GM12878 (cell line): ENCODE data around the gene BRD2. TPM values are rescaled to one million over a fixed set of nuclear protein-coding genes. Genes with fewer than 3 reads are reported as not detected.

Experiments
- HDAC6 ChIP-seq: fragments of 200-600 bp; sonication (generic); IDR thresholded peaks from one replicate; pipeline ENCODE4 v1.8.0; 2017; ENCODE audit warnings: antibody characterized with exemption; ENCODE audit not compliant: unreplicated experiment
- IRF4 ChIP-seq: IDR thresholded peaks from 2 replicates; pipeline ENCODE4 v1.6.1; 2011; ENCODE audit warnings: low read depth, low read length
- MYB ChIP-seq: fragments of 150-350 bp; IDR thresholded peaks from 2 replicates; pipeline ENCODE4 v1.6.1; 2014; ENCODE audit warnings: mild to moderate bottlenecking, low read depth, low read length, borderline replicate concordance
- NFYA ChIP-seq: IDR thresholded peaks from 2 replicates; pipeline ENCODE4 v1.6.1; 2011; ENCODE audit warnings: low read depth, mild to moderate bottlenecking, low read length, improper control_type of control experiment, borderline replicate concordance
- PAX8 ChIP-seq: fragments of 450-650 bp; IDR thresholded peaks from 2 replicates; pipeline ENCODE4 v1.6.1; 2017; ENCODE audit warnings: mild to moderate bottlenecking, moderate library complexity
- POLR2A ChIP-seq: IDR thresholded peaks from 2 replicates; pipeline ENCODE4 v1.6.1; 2011; ENCODE audit warnings: low read depth, mild to moderate bottlenecking, low read length
- POLR2AphosphoS2 ChIP-seq: IDR thresholded peaks from 2 replicates; pipeline ENCODE4 v1.6.1; 2011; ENCODE audit warnings: low read depth, mild to moderate bottlenecking, low read length, improper control_type of control experiment, moderate library complexity
- SMAD5 ChIP-seq: IDR thresholded peaks from 2 replicates; pipeline ENCODE4 v1.6.1; 2016; ENCODE audit warnings: antibody characterized with exemption, low read depth
- polyA plus RNA-seq, 11 experiments: library from polyadenylated mRNA; depleted of rRNA in 4 of 11; unstranded in 6 of 11; stranded (reverse) in 5 of 11; fragments of >200 nt; fragmentation: Nextera tagmentation in 4 of 11; fragmentation: Illumina TruSeq in 1 of 11; extraction: Ambion mirVana in 4 of 11; extraction: Trizol in 1 of 11; gene quantifications; 1 replicate in 1 of 11; 2 replicates in 10 of 11; pipeline versions ENCODE4 v1.2.1 to v1.2.3, GENCODE V29; 2011 to 2016; ENCODE audit warnings: inconsistent platforms in 2 of 11, missing spikeins in 2 of 11, low read depth in 1 of 11
- total RNA-seq, 4 experiments: library from RNA; depleted of rRNA in 3 of 4; stranded (reverse); fragments of >200 nt in 3 of 4; fragmentation: Illumina TruSeq in 1 of 4; extraction: Trizol in 1 of 4; gene quantifications; 2 replicates each; pipeline versions ENCODE4 v1.2.1 to v1.2.3, GENCODE V29; 2013 to 2021
- TF ChIP-seq, protein P1 (sequence below): IDR thresholded peaks from 2 replicates; pipeline ENCODE4 v1.6.1; 2012; ENCODE audit warnings: low read depth, low read length, improper control_type of control experiment
- TF ChIP-seq, protein P2 (sequence below): IDR thresholded peaks from 2 replicates; pipeline ENCODE4 v1.6.1; 2011; ENCODE audit warnings: mild to moderate bottlenecking, low read depth, low read length, moderate library complexity; ENCODE audit not compliant: insufficient replicate concordance
- TF ChIP-seq, protein P3 (sequence below): IDR thresholded peaks from 2 replicates; pipeline ENCODE4 v1.6.1; 2012; ENCODE audit warnings: low read depth, low read length, improper control_type of control experiment
- TF ChIP-seq, protein P4 (sequence below): fragments of 150-350 bp; IDR thresholded peaks from 2 replicates; pipeline ENCODE4 v1.6.1; 2016; ENCODE audit warnings: low read depth, low read length
- TF ChIP-seq, protein P5 (sequence below): IDR thresholded peaks from 2 replicates; pipeline ENCODE4 v1.6.1; 2011; ENCODE audit warnings: low read depth, mild to moderate bottlenecking, low read length, moderate library complexity, borderline replicate concordance; ENCODE audit errors: extremely low read depth
- TF ChIP-seq, protein P6 (sequence below): fragments of 450-650 bp; IDR thresholded peaks from 2 replicates; pipeline ENCODE4 v1.6.1; 2014; ENCODE audit warnings: mild to moderate bottlenecking
- TF ChIP-seq, protein P7 (sequence below): IDR thresholded peaks from 2 replicates; pipeline ENCODE4 v1.6.1; 2012; ENCODE audit warnings: low read length, inconsistent platforms
- TF ChIP-seq, protein P8 (sequence below): fragments of 450-650 bp; IDR thresholded peaks from 2 replicates; pipeline ENCODE4 v1.6.1; 2017; ENCODE audit warnings: low read depth, mild to moderate bottlenecking, moderate library complexity

The BRD2 gene
- total and polyA plus RNA-seq, 10 of the 15 experiments (the other 5 are each of a cell fraction or from before 2014, with no cell fraction given) = 32.2 to 239 (median 139) TPM

DNA sequence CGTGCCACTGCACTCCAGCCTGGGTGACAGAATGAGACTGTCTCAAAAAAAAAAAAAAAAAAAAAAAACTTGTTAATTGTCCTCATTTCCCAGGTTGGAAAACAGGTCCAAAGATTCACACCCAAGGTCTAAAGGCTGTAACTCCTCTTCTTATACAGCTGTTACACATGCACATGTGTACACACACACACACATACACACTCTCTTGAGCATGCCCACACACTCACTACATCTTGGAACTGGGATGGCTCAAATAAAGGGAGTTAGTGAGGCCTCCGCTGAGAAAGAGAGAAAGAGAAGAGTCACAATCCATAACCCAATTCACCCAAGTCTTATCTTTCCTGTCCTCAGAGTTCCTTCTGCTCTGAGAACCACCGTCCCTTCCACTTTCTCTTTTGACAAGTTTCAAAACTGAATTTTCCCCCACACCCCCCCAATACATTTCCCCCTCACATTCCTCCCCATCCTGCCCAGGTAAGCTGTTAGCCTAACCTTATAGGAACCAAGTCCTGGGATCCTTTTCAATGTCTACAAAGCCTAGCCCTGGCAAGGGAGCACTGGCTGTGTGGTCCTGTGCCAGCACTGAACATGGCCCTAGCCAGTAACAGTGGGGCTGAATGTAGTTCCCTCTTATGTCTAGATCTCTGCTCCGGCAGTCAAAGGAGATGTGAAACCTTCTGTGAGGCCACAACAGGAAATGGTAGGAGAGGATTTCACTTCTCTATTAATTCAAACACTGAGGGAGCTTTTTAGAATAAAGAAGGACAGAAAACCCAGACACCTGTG is 24.3 kb upstream of the BRD2 start (continued):
- TF ChIP-seq, protein P1, sequence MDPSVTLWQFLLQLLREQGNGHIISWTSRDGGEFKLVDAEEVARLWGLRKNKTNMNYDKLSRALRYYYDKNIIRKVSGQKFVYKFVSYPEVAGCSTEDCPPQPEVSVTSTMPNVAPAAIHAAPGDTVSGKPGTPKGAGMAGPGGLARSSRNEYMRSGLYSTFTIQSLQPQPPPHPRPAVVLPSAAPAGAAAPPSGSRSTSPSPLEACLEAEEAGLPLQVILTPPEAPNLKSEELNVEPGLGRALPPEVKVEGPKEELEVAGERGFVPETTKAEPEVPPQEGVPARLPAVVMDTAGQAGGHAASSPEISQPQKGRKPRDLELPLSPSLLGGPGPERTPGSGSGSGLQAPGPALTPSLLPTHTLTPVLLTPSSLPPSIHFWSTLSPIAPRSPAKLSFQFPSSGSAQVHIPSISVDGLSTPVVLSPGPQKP = no peak
- TF ChIP-seq, protein P2, sequence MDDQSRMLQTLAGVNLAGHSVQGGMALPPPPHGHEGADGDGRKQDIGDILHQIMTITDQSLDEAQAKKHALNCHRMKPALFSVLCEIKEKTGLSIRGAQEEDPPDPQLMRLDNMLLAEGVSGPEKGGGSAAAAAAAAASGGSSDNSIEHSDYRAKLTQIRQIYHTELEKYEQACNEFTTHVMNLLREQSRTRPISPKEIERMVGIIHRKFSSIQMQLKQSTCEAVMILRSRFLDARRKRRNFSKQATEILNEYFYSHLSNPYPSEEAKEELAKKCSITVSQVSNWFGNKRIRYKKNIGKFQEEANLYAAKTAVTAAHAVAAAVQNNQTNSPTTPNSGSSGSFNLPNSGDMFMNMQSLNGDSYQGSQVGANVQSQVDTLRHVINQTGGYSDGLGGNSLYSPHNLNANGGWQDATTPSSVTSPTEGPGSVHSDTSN = no peak
- TF ChIP-seq PAX8 (no peak), POLR2AphosphoS2 (no peak), MYB (no peak), IRF4 (peak; percentile 94), SMAD5 (no peak; the same call in 1 of the 2 replicates), NFYA (no peak), HDAC6 (no peak), POLR2A (peak; percentile 89)
- TF ChIP-seq, protein P3, sequence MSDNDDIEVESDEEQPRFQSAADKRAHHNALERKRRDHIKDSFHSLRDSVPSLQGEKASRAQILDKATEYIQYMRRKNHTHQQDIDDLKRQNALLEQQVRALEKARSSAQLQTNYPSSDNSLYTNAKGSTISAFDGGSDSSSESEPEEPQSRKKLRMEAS = peak; percentile 41; the same call in 1 of the 2 replicates
- TF ChIP-seq, protein P4, sequence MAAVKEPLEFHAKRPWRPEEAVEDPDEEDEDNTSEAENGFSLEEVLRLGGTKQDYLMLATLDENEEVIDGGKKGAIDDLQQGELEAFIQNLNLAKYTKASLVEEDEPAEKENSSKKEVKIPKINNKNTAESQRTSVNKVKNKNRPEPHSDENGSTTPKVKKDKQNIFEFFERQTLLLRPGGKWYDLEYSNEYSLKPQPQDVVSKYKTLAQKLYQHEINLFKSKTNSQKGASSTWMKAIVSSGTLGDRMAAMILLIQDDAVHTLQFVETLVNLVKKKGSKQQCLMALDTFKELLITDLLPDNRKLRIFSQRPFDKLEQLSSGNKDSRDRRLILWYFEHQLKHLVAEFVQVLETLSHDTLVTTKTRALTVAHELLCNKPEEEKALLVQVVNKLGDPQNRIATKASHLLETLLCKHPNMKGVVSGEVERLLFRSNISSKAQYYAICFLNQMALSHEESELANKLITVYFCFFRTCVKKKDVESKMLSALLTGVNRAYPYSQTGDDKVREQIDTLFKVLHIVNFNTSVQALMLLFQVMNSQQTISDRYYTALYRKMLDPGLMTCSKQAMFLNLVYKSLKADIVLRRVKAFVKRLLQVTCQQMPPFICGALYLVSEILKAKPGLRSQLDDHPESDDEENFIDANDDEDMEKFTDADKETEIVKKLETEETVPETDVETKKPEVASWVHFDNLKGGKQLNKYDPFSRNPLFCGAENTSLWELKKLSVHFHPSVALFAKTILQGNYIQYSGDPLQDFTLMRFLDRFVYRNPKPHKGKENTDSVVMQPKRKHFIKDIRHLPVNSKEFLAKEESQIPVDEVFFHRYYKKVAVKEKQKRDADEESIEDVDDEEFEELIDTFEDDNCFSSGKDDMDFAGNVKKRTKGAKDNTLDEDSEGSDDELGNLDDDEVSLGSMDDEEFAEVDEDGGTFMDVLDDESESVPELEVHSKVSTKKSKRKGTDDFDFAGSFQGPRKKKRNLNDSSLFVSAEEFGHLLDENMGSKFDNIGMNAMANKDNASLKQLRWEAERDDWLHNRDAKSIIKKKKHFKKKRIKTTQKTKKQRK = no peak
- TF ChIP-seq, protein P5, sequence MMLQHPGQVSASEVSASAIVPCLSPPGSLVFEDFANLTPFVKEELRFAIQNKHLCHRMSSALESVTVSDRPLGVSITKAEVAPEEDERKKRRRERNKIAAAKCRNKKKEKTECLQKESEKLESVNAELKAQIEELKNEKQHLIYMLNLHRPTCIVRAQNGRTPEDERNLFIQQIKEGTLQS = no peak
- TF ChIP-seq, protein P6, sequence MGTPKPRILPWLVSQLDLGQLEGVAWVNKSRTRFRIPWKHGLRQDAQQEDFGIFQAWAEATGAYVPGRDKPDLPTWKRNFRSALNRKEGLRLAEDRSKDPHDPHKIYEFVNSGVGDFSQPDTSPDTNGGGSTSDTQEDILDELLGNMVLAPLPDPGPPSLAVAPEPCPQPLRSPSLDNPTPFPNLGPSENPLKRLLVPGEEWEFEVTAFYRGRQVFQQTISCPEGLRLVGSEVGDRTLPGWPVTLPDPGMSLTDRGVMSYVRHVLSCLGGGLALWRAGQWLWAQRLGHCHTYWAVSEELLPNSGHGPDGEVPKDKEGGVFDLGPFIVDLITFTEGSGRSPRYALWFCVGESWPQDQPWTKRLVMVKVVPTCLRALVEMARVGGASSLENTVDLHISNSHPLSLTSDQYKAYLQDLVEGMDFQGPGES = no peak
- TF ChIP-seq, protein P7, sequence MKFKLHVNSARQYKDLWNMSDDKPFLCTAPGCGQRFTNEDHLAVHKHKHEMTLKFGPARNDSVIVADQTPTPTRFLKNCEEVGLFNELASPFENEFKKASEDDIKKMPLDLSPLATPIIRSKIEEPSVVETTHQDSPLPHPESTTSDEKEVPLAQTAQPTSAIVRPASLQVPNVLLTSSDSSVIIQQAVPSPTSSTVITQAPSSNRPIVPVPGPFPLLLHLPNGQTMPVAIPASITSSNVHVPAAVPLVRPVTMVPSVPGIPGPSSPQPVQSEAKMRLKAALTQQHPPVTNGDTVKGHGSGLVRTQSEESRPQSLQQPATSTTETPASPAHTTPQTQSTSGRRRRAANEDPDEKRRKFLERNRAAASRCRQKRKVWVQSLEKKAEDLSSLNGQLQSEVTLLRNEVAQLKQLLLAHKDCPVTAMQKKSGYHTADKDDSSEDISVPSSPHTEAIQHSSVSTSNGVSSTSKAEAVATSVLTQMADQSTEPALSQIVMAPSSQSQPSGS = peak; percentile 81; the same call in 1 of the 2 replicates
- TF ChIP-seq, protein P8, sequence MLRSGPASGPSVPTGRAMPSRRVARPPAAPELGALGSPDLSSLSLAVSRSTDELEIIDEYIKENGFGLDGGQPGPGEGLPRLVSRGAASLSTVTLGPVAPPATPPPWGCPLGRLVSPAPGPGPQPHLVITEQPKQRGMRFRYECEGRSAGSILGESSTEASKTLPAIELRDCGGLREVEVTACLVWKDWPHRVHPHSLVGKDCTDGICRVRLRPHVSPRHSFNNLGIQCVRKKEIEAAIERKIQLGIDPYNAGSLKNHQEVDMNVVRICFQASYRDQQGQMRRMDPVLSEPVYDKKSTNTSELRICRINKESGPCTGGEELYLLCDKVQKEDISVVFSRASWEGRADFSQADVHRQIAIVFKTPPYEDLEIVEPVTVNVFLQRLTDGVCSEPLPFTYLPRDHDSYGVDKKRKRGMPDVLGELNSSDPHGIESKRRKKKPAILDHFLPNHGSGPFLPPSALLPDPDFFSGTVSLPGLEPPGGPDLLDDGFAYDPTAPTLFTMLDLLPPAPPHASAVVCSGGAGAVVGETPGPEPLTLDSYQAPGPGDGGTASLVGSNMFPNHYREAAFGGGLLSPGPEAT = peak; percentile 92
